Liver (tissue), 10 donors: Measurements from ENCODE around the gene LAMP1. TPM values are rescaled to one million over a fixed set of nuclear protein-coding genes. Genes with fewer than 3 reads are reported as not detected.
"Not testable (repeated sequence)": the region's sequence is repeated elsewhere in the genome, so short reads cannot be mapped to it uniquely, and the experiment has no call there.

ENCODE experiments used
- DNase-seq: peaks from one replicate; pipeline ENCODE4 v3.0.0-alpha.2; 2017; ENCODE audit warnings: low spot score
- H3K27ac ChIP-seq, 2 donors: one replicate each; pipeline ENCODE4 v1.7.0; 2013; ENCODE audit warnings: inconsistent platforms in 2 of 2, low read length in 2 of 2, control low read depth in 1 of 2, low read depth in 1 of 2, mild to moderate bottlenecking in 1 of 2
- H3K27me3 ChIP-seq, 4 donors: one replicate each; pipeline versions ENCODE4 v1.6.1 to v1.7.0; 2013; ENCODE audit warnings: low read length in 3 of 4, inconsistent platforms in 1 of 4, mild to moderate bottlenecking in 1 of 4, moderate library complexity in 1 of 4; ENCODE audit not compliant: control insufficient read depth in 4 of 4, insufficient read depth in 4 of 4
- H3K36me3 ChIP-seq, 4 donors: one replicate each; pipeline versions ENCODE4 v1.6.1 to v1.7.0; 2013; ENCODE audit warnings: low read length in 3 of 4, mild to moderate bottlenecking in 3 of 4, low read depth in 1 of 4, moderate library complexity in 1 of 4; ENCODE audit not compliant: control insufficient read depth in 4 of 4, insufficient read depth in 3 of 4
- H3K4me1 ChIP-seq, 4 donors: one replicate each; pipeline versions ENCODE4 v1.6.1 to v1.7.0; 2013; ENCODE audit warnings: low read length in 3 of 4, mild to moderate bottlenecking in 3 of 4, moderate library complexity in 1 of 4; ENCODE audit not compliant: control insufficient read depth in 4 of 4, insufficient read depth in 4 of 4
- H3K4me3 ChIP-seq, 3 donors: one replicate each; pipeline versions ENCODE4 v1.6.1 to v1.7.0; 2013; ENCODE audit warnings: low read length in 3 of 3, control low read depth in 1 of 3, low read depth in 1 of 3, mild to moderate bottlenecking in 1 of 3
- H3K9ac ChIP-seq, 2 donors: one replicate each; pipeline ENCODE4 v1.7.0; 2013; ENCODE audit warnings: low read length in 2 of 2, mild to moderate bottlenecking in 2 of 2, moderate library complexity in 2 of 2, control low read depth in 1 of 2, low read depth in 1 of 2
- H3K9me3 ChIP-seq, 4 donors: one replicate each; pipeline versions ENCODE4 v1.6.1 to v1.7.0; 2013; ENCODE audit warnings: low read length in 3 of 4; ENCODE audit not compliant: control insufficient read depth in 4 of 4
- CTCF ChIP-seq: fragments of 150-350 bp; IDR thresholded peaks from 2 replicates; pipeline ENCODE4 v1.5.1; 2017; ENCODE audit warnings: improper control_type of control experiment, low read depth, low read length; ENCODE audit not compliant: missing input control
- EGR1 ChIP-seq, 2 donors: IDR thresholded peaks; 2 replicates each; pipeline ENCODE4 v1.6.1; 2016 to 2018; ENCODE audit warnings: antibody characterized with exemption in 2 of 2, low read depth in 2 of 2
- FOXA1 ChIP-seq: IDR thresholded peaks from 2 replicates; pipeline ENCODE4 v1.6.1; 2016; ENCODE audit warnings: antibody characterized with exemption
- FOXA2 ChIP-seq: IDR thresholded peaks from 2 replicates; pipeline ENCODE4 v1.6.1; 2016; ENCODE audit warnings: antibody characterized with exemption
- GABPA ChIP-seq, 2 donors: IDR thresholded peaks in 1 of 2; conservative IDR thresholded peaks in 1 of 2; 2 replicates each; pipeline ENCODE4 v1.6.1; 2016; ENCODE audit warnings: antibody characterized with exemption in 2 of 2, mild to moderate bottlenecking in 1 of 2, moderate library complexity in 1 of 2
- HNF4G ChIP-seq: IDR thresholded peaks from 2 replicates; pipeline ENCODE4 v1.6.1; 2016; ENCODE audit warnings: antibody characterized with exemption
- JUND ChIP-seq, 2 donors: IDR thresholded peaks; 2 replicates each; pipeline ENCODE4 v1.6.1; 2016; ENCODE audit warnings: antibody characterized with exemption in 2 of 2
- MAX ChIP-seq: IDR thresholded peaks from 2 replicates; pipeline ENCODE4 v1.6.1; 2016; ENCODE audit warnings: antibody characterized with exemption
- NR2F2 ChIP-seq: IDR thresholded peaks from 2 replicates; pipeline ENCODE4 v1.6.1; 2016; ENCODE audit warnings: antibody characterized with exemption
- RAD21 ChIP-seq, 2 donors: IDR thresholded peaks; 2 replicates each; pipeline ENCODE4 v1.6.1; 2016; ENCODE audit warnings: antibody characterized with exemption in 2 of 2, mild to moderate bottlenecking in 2 of 2
- RXRA ChIP-seq, 2 donors: IDR thresholded peaks; 2 replicates each; pipeline ENCODE4 v1.6.1; 2017 to 2018; ENCODE audit warnings: antibody characterized with exemption in 2 of 2, mild to moderate bottlenecking in 1 of 2
- SP1 ChIP-seq: IDR thresholded peaks from 2 replicates; pipeline ENCODE4 v1.6.1; 2018; ENCODE audit warnings: antibody characterized with exemption, mild to moderate bottlenecking
- TAF1 ChIP-seq: conservative IDR thresholded peaks from 2 replicates; pipeline ENCODE4 v1.6.1; 2016; ENCODE audit warnings: antibody characterized with exemption, mild to moderate bottlenecking
- YY1 ChIP-seq: IDR thresholded peaks from 2 replicates; pipeline ENCODE4 v1.6.1; 2016; ENCODE audit warnings: antibody characterized with exemption, mild to moderate bottlenecking
- WGBS: extraction: QIAGEN DNeasy Blood & Tissue Kit; methylation state at CpG from one replicate; pipeline ENCODE4 v1.1.7; 2013; 5-methylcytosine and 5-hydroxymethylcytosine counted together
- polyA plus RNA-seq, 2 donors: library from polyadenylated mRNA; stranded (reverse) in 1 of 2; unstranded in 1 of 2; fragments of 200-250 nt in 1 of 2; fragments of >200 nt in 1 of 2; fragmentation: Nextera tagmentation in 1 of 2; extraction: Ambion mirVana in 1 of 2; gene quantifications; one replicate each; pipeline versions ENCODE4 v1.2.1 to v1.2.3, GENCODE V29; 2013 to 2015
- small RNA-seq: library from RNA; depleted of rRNA; stranded (forward); fragments of <200 nt; gene quantifications from one replicate; pipeline ENCODE3, GENCODE V24; 2014
- total RNA-seq, 2 donors: library from RNA; depleted of rRNA; stranded (reverse); fragments of >200 nt; gene quantifications; one replicate each; pipeline ENCODE4 v1.2.3, GENCODE V29; 2014
- TF ChIP-seq, protein P1 (sequence below): IDR thresholded peaks from 2 replicates; pipeline ENCODE4 v1.6.1; 2016; ENCODE audit warnings: antibody characterized with exemption, mild to moderate bottlenecking
- TF ChIP-seq, protein P2 (sequence below): IDR thresholded peaks from 2 replicates; pipeline ENCODE4 v1.6.1; 2016; ENCODE audit warnings: antibody characterized with exemption
- donor health status: healthy.
- donor health status: healthy.
- donor health status: healthy.
- donor health status: healthy.
- donor health status: healthy.

LAMP1 gene
- total and polyA plus RNA-seq, 4 donors, result 24.4 to 160 (median 62.9) TPM

DNA sequence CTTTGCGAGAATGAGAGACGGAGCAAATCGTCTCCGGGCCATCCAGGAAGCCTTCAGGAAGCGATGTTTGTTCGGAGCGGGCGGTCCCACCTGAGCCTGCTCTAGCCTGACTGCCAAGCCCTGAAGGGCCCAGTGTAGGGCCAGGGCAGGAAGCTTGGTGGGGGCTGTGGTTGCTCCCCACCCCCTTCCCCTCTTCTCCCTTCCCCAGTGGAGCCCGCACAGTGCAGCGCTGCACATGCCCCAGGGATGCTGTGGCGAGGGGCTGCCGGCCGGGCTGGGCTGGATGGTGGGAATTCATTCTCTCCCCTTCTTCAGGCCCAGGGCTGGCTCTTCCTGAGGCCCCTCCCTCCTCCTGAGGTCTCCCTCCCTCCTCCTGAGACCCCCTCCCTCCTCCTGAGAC is 74.0 kb downstream of the LAMP1 start:
- WGBS, result 86% methylated on average over 13 of the region's 13 CpGs
- TF ChIP-seq RXRA (IDR thresholded peaks at IDR 0.05) (no peak), TAF1 (no peak), HNF4G (no peak), FOXA1 (no peak), JUND (IDR thresholded peaks at IDR 0.05) (no peak), EGR1 (IDR thresholded peaks at IDR 0.05; ENCODE audit: low read depth in 2 of 2) (no peak), NR2F2 (no peak), MAX (no peak), YY1 (no peak), FOXA2 (no peak), RAD21 (IDR thresholded peaks at IDR 0.05) (no peak), GABPA (IDR thresholded peaks at IDR 0.05 in 1 of 2, conservative IDR thresholded peaks at IDR 0.05 in 1 of 2) (no peak), CTCF (no peak), SP1 (no peak)
- TF ChIP-seq, protein P1, sequence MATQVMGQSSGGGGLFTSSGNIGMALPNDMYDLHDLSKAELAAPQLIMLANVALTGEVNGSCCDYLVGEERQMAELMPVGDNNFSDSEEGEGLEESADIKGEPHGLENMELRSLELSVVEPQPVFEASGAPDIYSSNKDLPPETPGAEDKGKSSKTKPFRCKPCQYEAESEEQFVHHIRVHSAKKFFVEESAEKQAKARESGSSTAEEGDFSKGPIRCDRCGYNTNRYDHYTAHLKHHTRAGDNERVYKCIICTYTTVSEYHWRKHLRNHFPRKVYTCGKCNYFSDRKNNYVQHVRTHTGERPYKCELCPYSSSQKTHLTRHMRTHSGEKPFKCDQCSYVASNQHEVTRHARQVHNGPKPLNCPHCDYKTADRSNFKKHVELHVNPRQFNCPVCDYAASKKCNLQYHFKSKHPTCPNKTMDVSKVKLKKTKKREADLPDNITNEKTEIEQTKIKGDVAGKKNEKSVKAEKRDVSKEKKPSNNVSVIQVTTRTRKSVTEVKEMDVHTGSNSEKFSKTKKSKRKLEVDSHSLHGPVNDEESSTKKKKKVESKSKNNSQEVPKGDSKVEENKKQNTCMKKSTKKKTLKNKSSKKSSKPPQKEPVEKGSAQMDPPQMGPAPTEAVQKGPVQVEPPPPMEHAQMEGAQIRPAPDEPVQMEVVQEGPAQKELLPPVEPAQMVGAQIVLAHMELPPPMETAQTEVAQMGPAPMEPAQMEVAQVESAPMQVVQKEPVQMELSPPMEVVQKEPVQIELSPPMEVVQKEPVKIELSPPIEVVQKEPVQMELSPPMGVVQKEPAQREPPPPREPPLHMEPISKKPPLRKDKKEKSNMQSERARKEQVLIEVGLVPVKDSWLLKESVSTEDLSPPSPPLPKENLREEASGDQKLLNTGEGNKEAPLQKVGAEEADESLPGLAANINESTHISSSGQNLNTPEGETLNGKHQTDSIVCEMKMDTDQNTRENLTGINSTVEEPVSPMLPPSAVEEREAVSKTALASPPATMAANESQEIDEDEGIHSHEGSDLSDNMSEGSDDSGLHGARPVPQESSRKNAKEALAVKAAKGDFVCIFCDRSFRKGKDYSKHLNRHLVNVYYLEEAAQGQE, result no peak
- TF ChIP-seq, protein P2, sequence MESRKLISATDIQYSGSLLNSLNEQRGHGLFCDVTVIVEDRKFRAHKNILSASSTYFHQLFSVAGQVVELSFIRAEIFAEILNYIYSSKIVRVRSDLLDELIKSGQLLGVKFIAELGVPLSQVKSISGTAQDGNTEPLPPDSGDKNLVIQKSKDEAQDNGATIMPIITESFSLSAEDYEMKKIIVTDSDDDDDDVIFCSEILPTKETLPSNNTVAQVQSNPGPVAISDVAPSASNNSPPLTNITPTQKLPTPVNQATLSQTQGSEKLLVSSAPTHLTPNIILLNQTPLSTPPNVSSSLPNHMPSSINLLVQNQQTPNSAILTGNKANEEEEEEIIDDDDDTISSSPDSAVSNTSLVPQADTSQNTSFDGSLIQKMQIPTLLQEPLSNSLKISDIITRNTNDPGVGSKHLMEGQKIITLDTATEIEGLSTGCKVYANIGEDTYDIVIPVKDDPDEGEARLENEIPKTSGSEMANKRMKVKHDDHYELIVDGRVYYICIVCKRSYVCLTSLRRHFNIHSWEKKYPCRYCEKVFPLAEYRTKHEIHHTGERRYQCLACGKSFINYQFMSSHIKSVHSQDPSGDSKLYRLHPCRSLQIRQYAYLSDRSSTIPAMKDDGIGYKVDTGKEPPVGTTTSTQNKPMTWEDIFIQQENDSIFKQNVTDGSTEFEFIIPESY, result no peak
- peak; percentile 20 for DNase-seq

DNA sequence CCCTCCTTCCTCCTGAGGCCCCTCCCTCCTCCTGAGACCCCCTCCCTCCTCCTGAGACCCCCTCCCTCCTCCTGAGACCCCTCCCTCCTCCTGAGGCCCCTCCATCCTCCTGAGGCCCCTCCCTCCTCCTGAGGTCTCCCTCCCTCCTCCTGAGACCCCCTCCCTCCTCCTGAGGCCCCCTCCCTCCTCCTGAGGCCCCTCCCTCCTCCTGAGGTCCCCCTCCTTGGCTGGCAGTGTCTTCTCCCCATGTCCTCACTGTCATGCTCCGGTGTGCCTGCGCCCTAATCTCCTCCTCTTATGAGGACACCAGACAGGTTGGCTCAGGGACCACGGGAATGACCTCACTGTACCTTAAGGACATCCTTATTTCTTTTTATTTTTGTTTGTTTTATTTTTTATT is 74.7 kb downstream of the LAMP1 start:
- H3K9ac ChIP-seq, H3K4me1 ChIP-seq, H3K27ac ChIP-seq, H3K36me3 ChIP-seq, H3K9me3 ChIP-seq, H3K4me3 ChIP-seq, H3K27me3 ChIP-seq: not testable (repeated sequence)
- WGBS, result 96% methylated on average over 3 of the region's 3 CpGs
- peak; percentile 29 for DNase-seq

More for the DNA sequence above, 74.0 kb downstream of the LAMP1 start:
- Histone ChIP-seq H3K36me3 (no peaks in the 10 kb centered on the region), H3K9ac (no peak overlapping the region), H3K4me3 (no peak overlapping the region), H3K27ac (no peak overlapping the region), H3K9me3 (no peaks in the 10 kb centered on the region), H3K27me3 (no peaks in the 10 kb centered on the region), H3K4me1 (peaks cover 0 to 4% (median 1%) of the 10 kb centered on the region in 4 donors)

Small RNAs within 50 kb of the gene (small RNA-seq; reads per million reads assigned to genes)
- not detected for gene MIR8075

Other genes starting within 250 kb of the LAMP1 start
- gene F7, start 191.4 kb upstream of the LAMP1 start, total RNA-seq, result 10 to 100 TPM; 52.5 to 80.0 TPM
- 10 to 100 TPM; 46.6 to 92.6 TPM for gene F7, start 191.4 kb upstream of the LAMP1 start, polyA plus RNA-seq
- gene F10, start 174.4 kb upstream of the LAMP1 start, total RNA-seq, result 100 to 1,000 TPM in 1 of 2 donors, 10 to 100 TPM in 1; 85.3 to 110 TPM
- 100 to 1,000 TPM; 124 to 199 TPM for gene F10, start 174.4 kb upstream of the LAMP1 start, polyA plus RNA-seq
- gene PROZ, start 138.6 kb upstream of the LAMP1 start, total RNA-seq, result 10 to 100 TPM; 10.6 to 36.6 TPM
- 10 to 100 TPM; 23.9 to 40.7 TPM for gene PROZ, start 138.6 kb upstream of the LAMP1 start, polyA plus RNA-seq
- 10 to 100 TPM; 30.6 to 39.1 TPM for gene PCID2, start 88.6 kb upstream of the LAMP1 start, total RNA-seq
- 10 to 100 TPM; 13.8 to 14.7 TPM for gene PCID2, start 88.6 kb upstream of the LAMP1 start, polyA plus RNA-seq
- gene CUL4A, start 87.6 kb upstream of the LAMP1 start, total RNA-seq, result 10 to 100 TPM; 64.1 to 89.4 TPM
- 10 to 100 TPM; 19.9 to 27.7 TPM for gene CUL4A, start 87.6 kb upstream of the LAMP1 start, polyA plus RNA-seq
- gene GRTP1, start 66.9 kb downstream of the LAMP1 start, total RNA-seq, result 10 to 100 TPM; 11.1 to 33.0 TPM
- 10 to 100 TPM; 28.6 to 53.6 TPM for gene GRTP1, start 66.9 kb downstream of the LAMP1 start, polyA plus RNA-seq
- gene ADPRHL1, start 156.2 kb downstream of the LAMP1 start, total RNA-seq, result under 1 TPM; 0.28 to 0.67 TPM
- under 1 TPM; 0.43 to 0.67 TPM for gene ADPRHL1, start 156.2 kb downstream of the LAMP1 start, polyA plus RNA-seq
- gene DCUN1D2, start 193.5 kb downstream of the LAMP1 start, total RNA-seq, result 10 to 100 TPM in 1 of 2 donors, 1 to 10 TPM in 1; 6.9 to 13.1 TPM
- gene DCUN1D2, start 193.5 kb downstream of the LAMP1 start, polyA plus RNA-seq, result 1 to 10 TPM; 4.0 to 4.1 TPM